RPMI8226 (cell line): ENCODE results near the gene STON2.

Source experiments
- DNase-seq: peaks from one replicate; pipeline ENCODE4 v3.0.0-alpha.2; 2015

STON2 gene

DNA sequence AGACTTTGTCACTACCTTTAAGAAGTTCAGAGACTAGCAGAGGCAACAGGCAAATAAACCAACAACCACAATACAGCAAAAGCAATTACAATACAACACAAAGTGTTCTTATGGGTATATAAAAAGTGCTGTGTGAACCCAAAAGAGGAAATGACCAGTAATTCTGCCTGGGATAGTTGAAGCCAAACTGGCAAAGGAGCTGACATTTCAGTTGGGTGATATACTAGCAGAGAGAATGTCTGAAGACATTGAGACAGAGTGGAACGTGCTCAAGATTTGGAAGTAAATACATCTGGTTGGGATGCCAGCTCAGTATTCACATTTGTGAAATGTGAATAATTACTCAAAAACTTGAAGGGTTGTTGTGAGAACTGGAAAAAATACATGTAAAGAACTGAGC lies 98.8 kb downstream of the STON2 start:
- DNase-seq: peak; percentile 19

DNA sequence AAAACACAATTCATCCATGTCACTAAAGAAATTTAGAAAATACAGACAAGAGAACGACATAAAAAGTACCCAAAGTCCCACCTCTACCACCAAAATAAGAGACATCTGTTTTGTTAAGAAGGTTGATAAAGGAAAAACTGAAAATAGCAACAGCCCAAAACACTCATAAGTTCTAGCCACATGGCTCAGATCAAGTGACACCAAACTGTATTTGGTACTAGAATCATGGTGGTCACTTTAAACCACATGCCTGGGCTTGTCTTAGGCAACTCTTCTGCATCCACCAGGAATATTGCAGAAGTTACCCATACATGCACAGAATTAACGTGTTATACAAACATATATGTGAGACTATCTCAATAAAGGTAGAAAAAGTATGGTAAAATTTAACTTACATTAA lies 101.2 kb downstream of the STON2 start:
- DNase-seq: no peak

DNA sequence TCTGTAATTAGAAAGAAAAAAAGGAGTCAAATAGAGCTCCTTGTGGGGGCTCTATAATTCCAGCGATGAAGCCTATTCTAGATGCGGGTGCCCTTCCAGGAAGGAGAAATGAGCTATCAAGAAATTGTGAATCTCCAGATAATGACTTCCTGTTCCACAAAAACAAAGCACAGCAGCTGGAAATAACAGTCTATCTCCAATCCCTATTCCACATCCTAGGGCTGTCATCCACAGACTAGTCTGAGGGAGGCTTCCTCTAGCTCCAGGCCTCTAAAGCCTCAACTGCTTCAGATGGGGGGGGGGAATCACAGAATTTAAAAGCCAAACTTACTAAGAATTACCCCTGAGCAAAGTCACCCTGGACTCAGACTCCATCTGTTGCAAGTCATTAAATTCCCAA lies 102.0 kb downstream of the STON2 start:
- DNase-seq: no peak

DNA sequence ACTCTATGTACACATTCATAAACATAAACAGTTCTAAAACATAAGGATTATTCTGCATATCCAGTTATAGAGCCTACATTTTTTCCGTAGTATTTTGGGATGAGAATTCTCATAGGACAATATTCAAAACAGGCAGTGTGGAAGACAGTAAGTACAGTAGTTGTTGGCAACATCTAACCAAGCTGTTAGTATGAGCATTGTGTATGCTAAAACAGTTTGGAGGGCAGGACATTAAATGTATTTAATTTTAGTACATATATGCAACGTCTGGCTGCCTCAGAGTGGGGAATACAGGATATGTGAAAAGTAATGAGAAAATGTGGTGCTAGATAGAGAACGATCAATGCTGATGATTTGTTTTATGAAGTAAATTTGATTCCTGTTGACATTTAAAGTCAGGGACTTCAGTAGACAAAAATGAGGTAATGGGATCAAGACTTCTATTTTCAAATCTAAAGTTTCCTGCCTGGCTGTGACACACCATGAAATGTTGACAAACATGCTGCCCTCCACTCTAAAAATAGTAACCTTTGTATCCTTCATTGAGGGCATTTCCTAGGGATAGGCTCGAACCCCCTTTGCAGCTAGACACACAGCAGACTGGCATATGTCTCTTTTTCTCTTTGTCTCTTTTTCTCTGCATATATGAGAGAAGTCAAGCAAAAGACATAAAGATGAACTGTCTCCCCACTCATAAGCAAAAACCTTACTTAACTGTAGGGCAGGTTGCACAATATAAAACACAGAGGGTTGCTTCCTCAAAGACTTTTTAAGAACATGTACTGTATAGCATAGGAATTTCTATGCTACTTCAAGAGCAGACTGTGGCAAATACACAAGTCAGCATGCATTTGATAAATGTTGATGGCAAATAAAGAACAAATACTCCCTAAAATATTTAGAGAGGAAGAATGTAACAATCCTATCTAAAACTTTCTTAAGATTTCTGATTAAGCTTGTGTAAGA lies 103.9 kb downstream of the STON2 start:
- DNase-seq: no peak

DNA sequence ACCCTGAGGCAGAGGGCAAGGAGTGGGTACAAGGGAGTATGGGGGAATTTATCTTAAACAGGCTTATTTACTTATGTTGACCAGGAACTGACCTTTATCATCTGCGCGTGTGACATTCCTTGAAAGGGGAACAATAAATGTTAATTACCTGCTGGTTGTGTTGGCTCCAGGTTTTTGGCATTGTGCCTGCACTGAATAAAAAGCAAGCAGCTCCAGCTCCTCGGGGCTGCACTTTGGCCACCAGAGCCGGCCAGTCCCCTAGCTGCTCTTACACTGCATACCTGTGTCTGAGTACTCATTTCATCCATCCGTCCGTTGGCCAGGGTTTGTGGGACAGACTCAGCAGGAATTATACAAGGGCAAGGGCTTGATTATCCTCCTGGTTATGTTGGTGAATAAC lies 110.6 kb downstream of the STON2 start:
- no peak for DNase-seq

DNA sequence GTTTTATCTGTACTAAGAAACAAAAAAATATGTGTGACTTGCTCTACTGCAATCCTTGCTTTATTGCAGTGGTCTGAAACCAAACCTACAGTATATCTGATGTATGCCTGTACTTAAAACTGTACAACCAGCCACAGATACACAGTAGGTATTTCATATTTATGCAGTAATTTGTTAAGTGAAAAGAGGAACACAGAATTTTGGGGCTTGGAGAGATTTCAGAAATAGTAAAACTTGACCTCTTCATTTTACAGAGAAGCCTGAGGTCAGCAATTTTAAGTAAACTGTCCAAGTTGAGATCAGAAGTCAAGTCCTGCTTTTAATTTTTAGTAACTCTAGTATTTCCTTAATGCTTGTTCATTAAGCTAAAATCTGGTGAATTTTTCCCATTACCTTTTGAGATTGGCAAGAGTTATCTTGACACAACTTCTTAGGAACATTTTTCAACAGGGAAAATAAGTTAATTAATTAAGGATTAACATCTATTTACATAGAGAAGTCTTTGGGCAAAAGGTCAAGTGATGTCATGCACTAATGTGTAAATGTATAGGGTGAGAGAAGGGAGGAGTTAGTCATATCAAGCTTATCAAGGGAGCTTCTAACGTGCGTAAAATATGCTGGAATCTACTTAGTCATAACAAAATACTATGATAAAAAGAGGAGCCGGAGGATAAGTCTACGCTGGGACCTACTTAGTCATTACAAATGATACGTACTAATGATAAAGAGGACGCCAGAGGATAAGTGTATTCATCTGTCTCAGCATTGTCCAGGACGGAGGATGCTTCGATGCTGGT lies 113.4 kb downstream of the STON2 start:
- peak; percentile 35 for DNase-seq

DNA sequence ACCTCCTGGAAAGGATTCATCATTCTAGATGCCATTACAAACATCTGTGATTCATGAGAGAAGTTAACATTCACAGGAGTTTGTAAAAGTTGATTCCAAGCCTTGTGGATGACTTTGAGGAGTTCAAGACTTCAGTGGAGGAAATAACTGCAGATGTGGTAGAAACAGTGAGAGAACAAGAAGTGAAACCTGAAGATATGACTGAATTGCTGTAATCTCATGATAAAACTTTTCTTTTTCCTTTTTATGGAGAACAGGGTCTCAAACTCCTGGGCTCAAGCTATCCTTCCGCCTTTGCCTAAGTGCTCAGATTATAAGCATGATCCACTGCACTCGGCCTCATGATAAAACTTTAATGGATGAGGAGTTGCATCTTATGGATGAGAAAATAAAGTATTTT lies 114.9 kb downstream of the STON2 start:
- DNase-seq: peak; percentile 15

DNA sequence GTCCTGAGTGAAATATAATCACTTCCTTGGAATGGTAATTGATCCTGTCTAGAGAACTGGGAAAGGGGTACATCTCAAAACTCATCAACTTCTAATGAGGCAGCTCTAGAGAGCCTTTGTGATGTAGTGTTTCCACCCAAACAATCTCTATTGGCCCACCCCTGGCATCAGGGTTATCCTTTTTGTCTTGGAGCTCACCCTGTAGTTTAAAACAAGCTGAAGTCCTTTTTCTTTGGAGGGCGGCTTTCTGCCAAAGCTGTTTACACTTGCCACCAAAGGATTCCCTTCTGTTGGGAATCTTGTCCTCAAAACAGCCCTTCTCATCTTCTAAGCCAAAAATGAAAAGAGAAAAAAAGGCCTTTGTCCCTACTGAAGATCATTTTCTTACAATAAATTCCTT lies 118.8 kb downstream of the STON2 start:
- no peak for DNase-seq

DNA sequence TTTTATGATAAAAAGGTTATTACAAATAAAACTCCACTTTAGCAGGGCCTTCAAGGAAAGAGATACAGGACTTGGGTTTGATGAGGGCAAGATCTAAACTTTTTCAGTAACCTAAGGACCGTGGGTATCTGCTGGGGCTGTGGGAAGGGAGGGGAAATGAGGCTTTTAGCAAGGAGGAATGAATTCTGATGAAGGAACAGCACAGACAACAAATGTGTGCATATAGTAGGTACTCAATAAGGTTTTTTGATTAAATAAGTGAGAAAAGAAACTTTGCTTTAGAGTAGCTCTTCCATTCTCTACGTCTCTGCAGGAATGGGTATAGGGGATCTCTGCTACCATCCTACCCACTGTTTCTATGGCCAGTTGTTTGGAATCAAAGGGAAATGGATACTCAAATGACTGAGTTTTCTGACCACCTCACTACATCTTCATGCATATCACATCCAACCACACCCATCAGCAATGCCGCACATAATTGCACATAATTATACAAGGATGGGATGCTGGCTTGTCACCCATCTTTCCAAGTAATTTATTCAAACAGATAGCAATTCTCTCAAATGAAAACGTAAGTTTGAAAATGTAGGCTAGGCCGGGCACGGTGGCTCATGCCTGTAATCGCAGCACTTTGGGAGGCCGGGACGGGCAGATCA lies 119.9 kb downstream of the STON2 start:
- no peak for DNase-seq

DNA sequence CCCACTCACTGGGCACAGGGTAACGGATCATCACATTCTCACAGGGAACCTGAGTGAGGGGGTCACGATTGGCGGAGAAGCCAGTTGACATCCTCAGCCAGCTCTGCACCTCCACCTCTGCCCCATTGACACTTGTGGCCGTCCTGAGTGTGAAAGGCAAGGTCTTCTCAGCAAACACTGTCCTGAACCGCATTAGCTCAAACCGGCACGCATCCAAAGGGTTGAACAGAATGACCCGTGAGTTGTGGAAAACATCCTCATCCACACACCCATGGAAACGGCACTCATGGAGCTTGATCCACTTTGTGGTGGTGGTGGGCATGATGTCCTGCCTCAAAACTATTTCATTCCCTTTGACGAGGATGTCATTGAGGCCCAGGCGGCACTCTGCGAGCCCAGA lies 123.0 kb downstream of the STON2 start:
- no peak for DNase-seq

DNA sequence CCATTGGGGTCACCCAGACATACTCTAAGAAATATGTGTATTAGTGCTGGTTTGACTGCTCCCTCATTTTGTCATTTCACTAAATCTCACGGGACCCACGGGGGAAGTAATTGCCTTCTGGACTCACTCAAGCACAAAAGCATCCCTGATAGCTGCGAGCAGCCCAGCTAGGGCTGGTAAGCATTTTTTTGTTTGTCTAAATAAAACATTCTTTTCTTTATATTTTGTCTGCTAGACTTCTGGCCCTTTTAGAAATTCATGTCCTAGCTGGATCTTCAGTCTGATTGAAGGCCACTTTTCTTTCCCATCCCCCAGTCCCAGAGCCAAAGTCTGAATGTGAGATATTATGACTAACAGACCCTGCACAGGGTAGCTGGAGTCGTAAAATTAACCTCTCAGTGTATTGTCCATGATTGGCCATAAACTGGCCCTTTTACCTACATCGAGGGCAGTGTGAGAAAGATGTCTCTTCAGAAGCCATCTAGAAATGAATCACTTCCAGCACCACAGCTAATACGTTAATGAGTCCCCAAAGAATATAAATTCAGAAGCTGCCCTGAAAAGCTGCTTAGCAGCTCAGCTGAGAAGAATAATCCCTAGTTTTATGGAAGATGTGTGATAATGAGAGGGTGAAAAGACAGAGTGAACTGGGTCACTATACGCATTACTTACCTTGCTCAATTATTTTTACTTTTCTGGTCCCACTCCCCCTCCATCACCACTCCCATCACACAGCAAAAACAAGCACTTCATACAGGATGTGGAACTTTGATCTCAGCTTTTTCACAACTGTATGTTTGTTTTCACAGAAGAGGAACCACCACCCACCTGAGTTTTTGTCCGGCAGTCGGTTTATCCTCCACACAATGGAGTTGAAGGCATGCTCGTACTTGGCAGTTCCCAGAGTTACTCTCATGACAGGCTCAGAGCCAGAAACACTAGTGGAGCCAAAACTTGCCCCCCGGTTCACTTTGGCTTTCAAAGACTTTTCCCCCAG lies 123.8 kb downstream of the STON2 start:
- no peak for DNase-seq

DNA sequence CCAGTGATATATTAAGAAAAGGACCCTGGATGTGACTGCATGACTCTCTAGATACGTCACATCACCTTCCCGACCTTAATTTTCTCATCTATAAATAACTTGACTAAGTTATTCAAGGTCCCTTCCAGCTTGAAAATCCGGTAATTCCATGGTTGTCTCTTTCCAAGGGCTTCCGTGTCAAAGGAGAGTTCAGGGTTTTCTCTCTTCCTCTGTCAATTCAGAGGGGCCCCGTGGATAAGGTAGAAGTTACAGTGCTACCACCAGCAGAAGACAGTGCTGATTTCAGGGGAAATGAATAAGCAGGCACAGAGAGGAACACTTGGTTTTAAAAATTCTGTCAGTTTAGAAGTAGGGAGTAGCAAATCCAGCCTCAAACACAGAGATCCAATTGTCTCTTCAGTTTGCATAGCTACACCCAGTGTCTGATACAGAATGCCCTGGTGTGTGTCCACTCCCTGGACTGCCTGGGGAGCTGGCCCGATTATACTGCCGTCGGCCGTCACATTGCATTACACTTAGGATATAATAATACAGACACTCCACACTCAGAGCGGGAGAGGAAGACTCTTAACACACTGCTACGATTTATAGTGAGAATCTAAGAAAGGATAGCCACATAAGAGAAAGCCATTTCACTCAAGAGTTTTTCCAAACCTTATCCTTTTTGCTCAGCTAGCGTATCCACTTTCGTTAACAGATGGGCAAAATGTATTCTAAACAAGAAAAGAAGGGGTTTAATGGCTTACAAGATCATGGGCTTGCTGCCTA lies 124.6 kb downstream of the STON2 start:
- DNase-seq: no peak

DNA sequence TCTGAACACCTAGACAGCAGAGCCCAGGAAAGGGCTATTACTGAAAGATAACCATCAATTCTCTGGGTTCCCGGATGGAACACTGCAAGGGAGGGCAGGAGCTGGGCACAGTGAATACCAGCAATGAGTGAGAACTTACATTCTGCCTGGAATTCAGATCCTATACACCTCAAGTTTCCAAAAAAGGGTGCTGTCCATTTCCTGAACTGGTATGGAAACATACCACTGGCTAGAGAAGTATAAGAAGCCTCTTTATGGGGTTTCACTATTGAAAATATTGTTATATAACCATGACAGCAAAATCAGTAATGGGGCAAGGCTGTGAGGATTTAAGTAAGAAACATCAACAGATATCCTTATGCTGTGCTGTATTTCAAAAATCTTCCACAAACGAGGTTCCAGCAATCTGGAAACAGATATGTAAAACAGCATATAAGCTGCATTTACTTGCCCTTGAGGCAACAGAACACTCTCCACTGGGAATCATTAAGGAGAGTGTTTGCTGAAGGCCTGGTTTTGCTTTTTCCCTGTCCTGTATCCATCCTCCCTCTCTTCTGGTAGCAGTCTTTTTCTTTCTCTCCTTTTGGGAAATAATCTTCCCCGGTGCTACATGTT lies 126.1 kb downstream of the STON2 start:
- DNase-seq: no peak

DNA sequence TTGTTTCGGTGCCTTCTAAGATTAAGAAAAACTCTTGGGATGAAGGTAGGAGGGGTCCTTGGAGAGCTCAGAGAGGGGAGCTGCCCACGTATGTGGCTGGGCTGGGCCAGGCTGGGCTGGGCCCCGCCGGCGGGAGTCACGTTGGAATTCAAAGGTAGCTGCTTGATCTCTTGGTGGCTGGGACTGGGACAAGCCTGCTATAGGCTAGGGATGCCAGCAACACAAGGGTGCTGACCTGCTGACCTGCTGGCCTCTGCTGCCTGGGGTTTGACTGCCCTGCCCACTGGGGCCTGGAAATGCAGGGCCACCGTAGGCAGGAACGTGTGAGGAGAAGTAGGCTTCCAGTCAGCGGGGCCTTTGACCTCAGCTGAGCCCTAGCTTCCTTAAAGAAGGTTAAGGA lies 126.6 kb downstream of the STON2 start:
- DNase-seq: no peak

DNA sequence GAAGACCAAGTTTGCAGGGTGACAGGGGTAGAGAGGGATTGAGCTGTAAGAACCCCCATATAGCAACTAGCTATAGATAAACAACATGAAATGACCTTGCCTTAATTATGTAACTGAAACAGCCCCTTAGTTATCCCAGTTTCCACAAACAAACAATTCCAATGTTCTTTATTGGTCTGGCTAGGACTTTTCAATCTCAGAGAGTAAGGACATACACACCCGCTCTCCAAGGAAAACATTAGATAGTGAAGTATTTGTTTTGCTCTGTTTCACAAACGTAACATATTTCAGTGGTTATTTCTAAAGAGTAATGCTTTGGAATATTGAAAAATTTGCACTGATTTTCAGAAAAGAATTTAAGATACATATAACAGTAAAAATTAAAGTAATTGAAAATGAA lies 127.8 kb downstream of the STON2 start:
- no peak for DNase-seq

DNA sequence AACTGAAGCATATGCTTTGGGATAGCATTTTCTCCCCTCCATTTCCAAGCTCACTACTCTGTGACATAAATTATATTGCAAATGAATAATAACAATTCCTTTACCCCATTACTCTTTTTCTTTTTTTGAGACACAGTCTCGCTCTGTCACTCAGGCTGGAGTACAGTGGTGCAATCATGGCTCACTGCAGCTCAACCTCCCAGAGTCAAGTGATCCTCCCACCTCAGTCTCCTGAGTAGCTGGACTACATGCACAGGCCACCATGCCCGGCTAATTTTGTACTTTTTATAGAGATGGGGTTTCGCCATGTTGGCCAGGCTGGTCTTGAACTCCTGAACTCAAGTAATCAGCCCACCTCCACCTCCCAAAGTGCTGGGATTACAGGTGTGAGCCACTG lies 130.1 kb downstream of the STON2 start:
- no peak for DNase-seq

DNA sequence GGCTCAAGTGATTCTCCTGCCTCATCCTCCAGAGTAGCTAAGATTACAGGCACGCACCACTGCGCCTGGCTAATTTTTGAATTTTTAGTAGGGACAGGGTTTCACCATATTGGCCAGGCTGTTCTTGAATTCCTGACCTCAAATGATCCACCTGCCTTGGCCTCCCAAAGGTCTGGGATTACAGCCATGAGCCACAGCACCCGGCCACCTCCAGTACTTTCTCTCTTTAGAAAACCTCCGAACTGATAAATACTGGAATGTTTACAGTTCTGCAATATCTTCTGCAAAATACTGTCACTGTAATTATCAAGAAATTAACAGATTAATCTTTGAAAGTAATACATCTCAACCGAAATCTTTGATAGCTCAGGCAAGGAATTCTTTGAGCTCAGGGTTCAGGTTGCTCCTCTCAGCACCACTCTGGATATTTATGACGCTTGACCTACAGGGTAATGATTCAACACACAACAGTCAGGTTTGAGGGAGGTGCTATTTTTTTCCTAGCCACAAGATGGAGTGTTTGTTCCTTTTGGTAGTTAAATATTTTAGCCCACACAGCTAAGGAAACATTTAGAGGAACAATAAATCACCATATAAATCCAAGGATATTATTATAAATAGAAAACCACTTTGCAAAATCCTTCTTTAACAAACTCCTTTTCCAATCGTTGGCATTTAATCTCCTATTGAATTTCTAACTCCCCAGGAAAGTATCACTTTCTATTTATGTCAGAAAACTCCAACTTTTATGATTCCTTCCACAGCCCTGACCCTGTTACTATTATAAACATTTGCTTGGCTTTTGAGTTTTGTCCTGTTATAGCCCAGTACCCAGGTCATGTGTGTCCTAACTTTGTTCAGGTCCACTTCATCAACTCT lies 130.8 kb downstream of the STON2 start:
- DNase-seq: peak; percentile 55

DNA sequence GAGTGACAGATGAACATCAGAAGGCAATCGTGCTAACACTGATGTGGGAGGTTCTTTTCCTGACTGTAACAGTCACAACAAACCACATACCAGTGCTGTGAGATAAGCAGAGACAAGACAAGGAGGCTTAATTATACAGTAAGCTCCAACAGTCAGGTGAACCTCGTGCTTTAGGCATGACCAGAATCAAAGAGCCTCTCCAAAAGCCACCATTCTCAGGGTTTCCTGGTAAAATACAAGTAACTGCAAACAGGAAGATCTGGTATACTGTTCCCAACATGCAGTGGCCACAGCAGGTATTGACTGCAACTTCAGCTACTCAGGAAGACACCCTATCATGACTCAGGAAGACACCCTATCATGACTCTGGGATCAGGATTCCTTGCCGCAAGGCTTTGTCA lies 132.1 kb downstream of the STON2 start:
- DNase-seq: no peak

DNA sequence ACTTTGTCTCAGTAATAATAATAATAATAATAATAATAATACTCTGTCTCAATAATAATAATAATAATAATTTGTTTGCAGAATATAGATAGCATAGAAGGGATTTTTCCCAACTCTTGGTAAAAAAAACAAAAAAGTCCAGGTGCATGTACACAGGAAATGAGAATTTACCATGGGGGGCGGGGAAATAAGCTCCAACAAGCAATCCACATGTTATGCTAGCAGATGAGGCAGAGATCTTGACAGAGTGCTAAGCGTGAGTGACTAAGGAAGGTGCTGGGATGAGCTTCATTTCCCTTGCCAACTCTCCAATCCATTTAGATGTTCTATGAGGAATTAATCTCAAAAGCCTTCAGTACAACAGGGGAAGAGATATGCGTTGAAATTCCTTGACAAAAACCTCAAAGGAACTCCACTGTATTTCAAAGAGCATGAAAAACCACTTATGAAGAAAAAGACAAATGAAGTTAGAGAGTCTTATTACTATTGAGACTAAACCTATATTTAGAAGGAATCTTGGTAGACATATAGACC lies 134.4 kb downstream of the STON2 start:
- DNase-seq: no peak

DNA sequence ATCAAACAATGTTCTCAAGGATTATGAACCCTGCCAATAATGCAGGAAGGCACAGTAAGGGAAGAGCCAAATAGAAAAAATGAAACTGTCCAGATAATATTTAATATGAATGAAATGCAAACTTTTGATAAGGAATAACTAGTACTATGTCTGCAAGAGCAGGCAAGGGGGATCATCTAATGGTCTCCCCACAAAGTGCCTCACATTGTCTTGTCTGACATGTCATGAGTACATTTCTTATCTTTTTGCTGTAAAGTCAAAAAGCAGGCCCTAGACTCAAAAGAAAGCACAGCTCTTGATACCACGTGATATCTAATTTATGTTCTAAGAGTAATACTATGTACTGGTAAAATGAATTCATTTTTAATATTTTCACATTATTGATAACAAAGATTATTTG lies 135.5 kb downstream of the STON2 start:
- no peak for DNase-seq
